Esophagus muscularis mucosa (tissue), 3 donors: ENCODE results near the gene HFM1.

Experiments
- CTCF ChIP-seq, 3 experiments: fragments of 200-600 bp in 2 of 3; fragments of 450-650 bp in 1 of 3; sonication (generic) in 2 of 3; IDR thresholded peaks; one replicate each; pipeline ENCODE4 v1.5.1; 2017 to 2019; ENCODE audit warnings: antibody characterized with exemption in 3 of 3, mild to moderate bottlenecking in 2 of 3, moderate library complexity in 1 of 3
- POLR2A ChIP-seq: fragments of 450-650 bp; IDR thresholded peaks from one replicate; pipeline ENCODE4 v1.6.1; 2017; ENCODE audit warnings: antibody characterized with exemption, moderate library complexity, mild to moderate bottlenecking, low read depth
- POLR2AphosphoS5 ChIP-seq, 2 donors: sonication (generic); formaldehyde crosslinking; IDR thresholded peaks; one replicate each; pipeline ENCODE4 v1.6.1; 2017; ENCODE audit warnings: antibody characterized with exemption in 2 of 2

DNA sequence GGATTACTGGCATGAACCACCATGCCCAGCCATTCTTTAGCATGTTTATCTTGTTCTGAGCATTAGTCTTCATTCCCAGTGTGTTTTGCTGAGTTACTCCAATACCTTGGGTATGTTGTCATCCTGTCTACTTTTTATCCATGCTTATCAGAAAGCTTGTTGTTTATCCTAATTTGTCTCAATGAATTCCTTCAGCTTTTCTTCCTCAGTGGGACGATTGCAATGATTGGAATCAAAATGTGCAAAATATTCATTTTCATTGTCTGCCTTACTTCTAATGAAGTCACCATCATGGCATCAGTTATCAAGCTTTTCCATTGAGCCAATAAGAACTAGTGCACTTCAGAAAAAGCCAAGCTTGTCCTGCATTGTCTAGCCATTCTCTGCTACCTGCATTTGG lies 170.5 kb downstream of the HFM1 start:
- TF ChIP-seq POLR2AphosphoS5 (IDR thresholded peaks at IDR 0.05) (no peak), CTCF (IDR thresholded peaks at IDR 0.05) (no peak), POLR2A (no peak)
